Adrenal gland (tissue), 19 donors: ENCODE data around the gene CYSLTR1. TPM values are rescaled to one million over a fixed set of nuclear protein-coding genes. Genes with fewer than 3 reads are reported as not detected.

Source experiments
- DNase-seq, 7 donors: peaks; one replicate each; pipeline ENCODE4 v3.0.0-alpha.2; 2019 to 2020
- H3K27ac ChIP-seq, 5 donors: fragments of 200-600 bp; sonication (generic) in 4 of 5; 1 replicate in 3 of 5; 2 replicates in 2 of 5; pipeline versions ENCODE4 v1.5.1 to v1.8.0; 2016 to 2020; ENCODE audit warnings: mild to moderate bottlenecking in 1 of 5
- H3K27me3 ChIP-seq: fragments of 200-600 bp; 2 replicates; pipeline ENCODE4 v1.8.0; 2021
- H3K36me3 ChIP-seq, 2 donors: fragments of 200-600 bp; replicated peaks in 1 of 2; 1 replicate in 1 of 2; 2 replicates in 1 of 2; pipeline versions ENCODE4 v1.5.1 to v1.8.0; 2018 to 2022
- H3K4me1 ChIP-seq, 2 donors: fragments of 200-600 bp; replicated peaks in 1 of 2; 1 replicate in 1 of 2; 2 replicates in 1 of 2; pipeline versions ENCODE4 v1.5.1 to v1.8.0; 2018 to 2021
- H3K4me3 ChIP-seq, 4 donors: fragments of 200-600 bp; sonication (generic) in 3 of 4; one replicate each; pipeline ENCODE4 v1.5.1; 2016 to 2018
- H3K9me3 ChIP-seq, 3 donors: fragments of 200-600 bp; sonication (generic) in 1 of 3; replicated peaks in 1 of 3; 1 replicate in 2 of 3; 2 replicates in 1 of 3; pipeline versions ENCODE4 v1.5.1 to v1.8.0; 2016 to 2021
- CTCF ChIP-seq, 6 experiments: fragments of 450-650 bp in 4 of 6; fragments of 200-600 bp in 2 of 6; sonication (generic) in 1 of 6; IDR thresholded peaks; 1 replicate in 5 of 6; 2 replicates in 1 of 6; pipeline versions ENCODE4 v1.5.1 to v1.8.0; 2016 to 2021; ENCODE audit warnings: antibody characterized with exemption in 6 of 6, mild to moderate bottlenecking in 2 of 6, moderate library complexity in 1 of 6
- POLR2A ChIP-seq, 2 donors: fragments of 450-650 bp; IDR thresholded peaks; one replicate each; pipeline ENCODE4 v1.6.1; 2017; ENCODE audit warnings: antibody characterized with exemption in 2 of 2, mild to moderate bottlenecking in 2 of 2, moderate library complexity in 1 of 2
- WGBS, 4 donors: extraction: QIAGEN DNeasy Blood & Tissue Kit in 2 of 4; methylation state at CpG; one replicate each; pipeline versions ENCODE4 v1.1.5 to v1.1.7; 2013 to 2017; 5-methylcytosine and 5-hydroxymethylcytosine counted together
- intact Hi-C, 2 donors: fragments of 100-400 bp; cut with DNase I; formaldehyde crosslinking; loops; one replicate each; pipeline versions ENCODE4 v1.14.1 to v1.15.0; 2022 to 2023
- long read RNA-seq, 10 donors: library from polyadenylated mRNA in 3 of 10; unstranded in 2 of 10; stranded (forward) in 1 of 10; transcript quantifications; one replicate each; pipeline ENCODE4 v2.0.0 and lab custom pipeline, GENCODE V29; 2021 to 2026
- polyA plus RNA-seq, 3 donors: library from polyadenylated mRNA; stranded (reverse); fragments of 200-250 nt in 2 of 3; fragments of 350-450 nt in 1 of 3; fragmentation: Illumina TruSeq in 1 of 3; extraction: RNeasy Lipid Tissue Mini Kit (QIAGEN cat#74804) in 1 of 3; gene quantifications; one replicate each; pipeline ENCODE4 v1.2.3, GENCODE V29; 2013 to 2014
- total RNA-seq, 9 donors: library from RNA; depleted of rRNA in 4 of 9; stranded (reverse); fragments of >200 nt in 4 of 9; fragments of 120-200 nt in 1 of 9; fragmentation: NEBNext Ultra II Directional in 1 of 9; extraction: Animal tissue kit (Norgen Biotek cat#: 25700) in 1 of 9; gene quantifications; one replicate each; pipeline versions ENCODE4 v1.1.0 to v1.2.4, GENCODE V29; 2013 to 2023
- donor health status: healthy with polysubstance abuse.
- donor health status: Bipolar disorder and iron deficiency.
- donor health status: DM: yes; HTN: yes; CAD: no.
- donor health status: DM: no; HTN: no; CAD: no.
- donor health status: DM: no; HTN: no; CAD: no.
- donor health status: DM: yes; HTN: yes; CAD: no.

CYSLTR1 gene
- total RNA-seq (1 to 10 TPM; 1.1 to 4.8 (median 2.4) TPM), polyA plus RNA-seq (1 to 10 TPM in 1 of 3 donors, under 1 TPM in 2; 0.64 to 1.9 (median 0.88) TPM)
- long read RNA-seq, donor 1, partial matches to known transcripts: 0 of 1 reads
- long read RNA-seq, donor 1, other reads (novel, unspliced or antisense): 0 of 1 reads
- long read RNA-seq, donor 2: 0 reads
- long read RNA-seq, donor 3: 0 reads
- long read RNA-seq, donor 4: 0 reads
- long read RNA-seq, donor 5, partial matches to known transcripts: 1 of 3 reads
- long read RNA-seq, donor 5, other reads (novel, unspliced or antisense): 0 of 3 reads
- long read RNA-seq, donor 6, partial matches to known transcripts: 0 of 1 reads
- long read RNA-seq, donor 6, other reads (novel, unspliced or antisense): 0 of 1 reads
- long read RNA-seq, donor 7, partial matches to known transcripts: 0 of 1 reads
- long read RNA-seq, donor 7, other reads (novel, unspliced or antisense): 0 of 1 reads
- long read RNA-seq, donor 8, partial matches to known transcripts: 0 of 2 reads
- long read RNA-seq, donor 8, other reads (novel, unspliced or antisense): 0 of 2 reads
- long read RNA-seq, donor 9: 0 reads
- long read RNA-seq, donor 10: 0 reads

GRCh38 chrX:78327370-78328086 lies at the start of gene CYSLTR1:
CYSLTR1 (minus strand) TSS chrX:78327611; CDS start chrX:78273746, 53,865 bp downstream.
- 4 to 27% (median 16%) methylated on average over 7 of the region's 7 CpGs for WGBS, 4 donors
- TF ChIP-seq POLR2A (IDR thresholded peaks at IDR 0.05) (no peak), CTCF (IDR thresholded peaks at IDR 0.05) (no peak)
- Histone ChIP-seq H3K4me3 (peak within 1 kb of the TSS in 1 of 4 donors; percentile 19), H3K4me1 (no peaks in the 10 kb centered on the region), H3K36me3 (no peaks in the 10 kb centered on the region), H3K27me3 (peaks cover 8% of the 10 kb centered on the region), H3K9me3 (no peaks in the 10 kb centered on the region), H3K27ac (no peak within 1 kb of the TSS)
- intact Hi-C loops: no loop called here
- DNase-seq: peak in 3 of 7 donors; percentile 2 to 20 (median 8)

GRCh38 chrX:78377186-78377585 lies 49.8 kb upstream of the CYSLTR1 start:
- intact Hi-C loops: no loop called here
- Histone ChIP-seq H3K9me3 (no peaks in the 10 kb centered on the region), H3K27me3 (peaks cover 11% of the 10 kb centered on the region), H3K27ac (no peak overlapping the region), H3K36me3 (no peaks in the 10 kb centered on the region), H3K4me1 (no peaks in the 10 kb centered on the region), H3K4me3 (no peak overlapping the region)
- no peak for DNase-seq
- TF ChIP-seq POLR2A (IDR thresholded peaks at IDR 0.05) (no peak), CTCF (IDR thresholded peaks at IDR 0.05) (no peak)
- 66 to 79% (median 71%) methylated on average over 2 of the region's 2 CpGs for WGBS, 4 donors

GRCh38 chrX:78375894-78376293 lies 48.5 kb upstream of the CYSLTR1 start:
- H3K9me3 ChIP-seq: no peaks in the 10 kb centered on the region
- no peak overlapping the region for H3K4me3 ChIP-seq
- H3K27me3 ChIP-seq: peaks cover 3% of the 10 kb centered on the region
- no peaks in the 10 kb centered on the region for H3K36me3 ChIP-seq
- no peak for DNase-seq
- H3K4me1 ChIP-seq: no peaks in the 10 kb centered on the region
- no peak overlapping the region for H3K27ac ChIP-seq
- TF ChIP-seq POLR2A (IDR thresholded peaks at IDR 0.05) (no peak), CTCF (IDR thresholded peaks at IDR 0.05) (no peak)
- intact Hi-C loops: no loop called here

GRCh38 chrX:78366576-78366975 lies 39.2 kb upstream of the CYSLTR1 start:
- Histone ChIP-seq H3K27me3 (no peaks in the 10 kb centered on the region), H3K9me3 (no peaks in the 10 kb centered on the region), H3K27ac (no peak overlapping the region), H3K4me1 (no peaks in the 10 kb centered on the region), H3K4me3 (no peak overlapping the region), H3K36me3 (no peaks in the 10 kb centered on the region)
- no peak for DNase-seq
- intact Hi-C loops: no loop called here
- 56 to 79% (median 72%) methylated on average over 1 of the region's 1 CpG for WGBS, 4 donors
- TF ChIP-seq POLR2A (IDR thresholded peaks at IDR 0.05): no peak
- TF ChIP-seq CTCF (IDR thresholded peaks at IDR 0.05): no peak
